Lower leg skin (tissue), 4 donors: ENCODE results near the gene FMO2. TPM values are rescaled to one million over a fixed set of nuclear protein-coding genes. Genes with fewer than 3 reads are reported as not detected.

Source experiments
- DNase-seq, 2 donors: peaks; one replicate each; pipeline ENCODE4 v3.0.0-alpha.2; 2019; ENCODE audit warnings: low spot score in 2 of 2
- H3K4me3 ChIP-seq: fragments of 200-600 bp; sonication (generic); 2 replicates; pipeline ENCODE4 v1.5.1; 2017; ENCODE audit warnings: mild to moderate bottlenecking, low read depth; ENCODE audit not compliant: poor library complexity, severe bottlenecking
- CTCF ChIP-seq, 3 donors: fragments of 450-650 bp; IDR thresholded peaks; one replicate each; pipeline ENCODE4 v1.5.1; 2016; ENCODE audit warnings: antibody characterized with exemption in 3 of 3, mild to moderate bottlenecking in 3 of 3, moderate library complexity in 2 of 3
- POLR2A ChIP-seq, 2 donors: fragments of 450-650 bp; IDR thresholded peaks; one replicate each; pipeline ENCODE4 v1.6.1; 2016 to 2017; ENCODE audit warnings: antibody characterized with exemption in 2 of 2, mild to moderate bottlenecking in 1 of 2, moderate library complexity in 1 of 2
- WGBS, 2 donors: methylation state at CpG; one replicate each; pipeline ENCODE4 v1.1.5; 2018; 5-methylcytosine and 5-hydroxymethylcytosine counted together
- intact Hi-C: fragments of 100-400 bp; cut with DNase I; formaldehyde crosslinking; loops from one replicate; pipeline ENCODE4 v1.15.0; 2023; ENCODE audit warnings: low total_unique reads
- total RNA-seq, 4 donors: library from RNA; depleted of rRNA; stranded (reverse); fragments of >200 nt; gene quantifications; one replicate each; pipeline ENCODE4 v1.1.0, GENCODE V29; 2016

FMO2 gene
- total RNA-seq, 4 donors from 2014 or later = 2.5 to 11.1 (median 9.8) TPM

DNA sequence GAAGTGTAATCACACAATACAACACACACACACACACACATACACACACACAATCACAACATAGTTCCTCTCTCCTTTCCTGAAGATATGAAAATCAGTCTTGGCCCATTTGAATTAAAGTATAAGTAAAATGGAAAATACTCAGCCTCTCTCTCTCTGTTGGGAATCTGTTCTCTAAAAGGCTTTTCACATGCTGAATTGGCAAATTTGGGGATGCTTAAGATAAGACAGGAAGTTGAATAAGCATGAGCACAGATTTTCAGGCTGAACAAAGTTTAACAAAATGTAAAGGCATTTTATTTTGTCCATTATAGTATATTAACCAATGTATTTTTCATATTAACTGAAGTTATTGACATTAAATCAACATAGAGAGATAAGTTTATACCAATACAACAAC, 23.7 kb upstream of the FMO2 start:
- TF ChIP-seq CTCF (IDR thresholded peaks at IDR 0.05) (no peak), POLR2A (IDR thresholded peaks at IDR 0.05) (no peak)
- H3K4me3 ChIP-seq = no peak overlapping the region
- no peak for DNase-seq
- intact Hi-C loops = no loop called here

GRCh38 chr1:171166361-171166760, 18.7 kb upstream of the FMO2 start:
- DNase-seq = no peak
- 65 to 83% methylated on average over 2 of the region's 2 CpGs for WGBS, 2 donors
- no peak overlapping the region for H3K4me3 ChIP-seq
- no peak for TF ChIP-seq CTCF (IDR thresholded peaks at IDR 0.05)
- no peak for TF ChIP-seq POLR2A (IDR thresholded peaks at IDR 0.05)
- intact Hi-C loops = no loop called here

DNA sequence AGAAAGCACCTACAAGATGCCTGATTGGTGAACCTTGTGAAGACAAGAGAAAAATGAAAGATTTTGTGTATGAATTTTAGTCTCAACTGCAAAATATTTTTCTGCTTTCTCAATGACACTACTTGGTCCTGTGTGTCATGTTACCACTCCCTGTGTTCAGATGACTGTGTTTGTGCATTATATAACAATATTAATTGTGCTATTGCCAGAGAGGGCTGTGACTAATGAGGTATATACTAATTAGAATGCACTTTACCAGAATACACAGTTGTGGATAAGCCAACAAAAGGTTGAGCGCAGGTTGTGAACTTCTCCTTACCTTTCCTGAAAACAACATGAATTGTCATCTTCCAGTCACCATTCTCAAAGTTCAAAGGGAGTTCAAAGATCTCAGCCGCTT, 17.3 kb upstream of the FMO2 start:
- intact Hi-C loops = no loop called here
- DNase-seq = no peak
- H3K4me3 ChIP-seq = no peak overlapping the region
- TF ChIP-seq CTCF (IDR thresholded peaks at IDR 0.05) (no peak), POLR2A (IDR thresholded peaks at IDR 0.05) (no peak)
- WGBS, 2 donors = 69 to 76% methylated on average over 2 of the region's 2 CpGs

- DNase-seq = no peak
- H3K4me3 ChIP-seq = no peak overlapping the region
- intact Hi-C loops = no loop called here
- 80 to 90% methylated on average over 2 of the region's 2 CpGs for WGBS, 2 donors
- TF ChIP-seq CTCF (IDR thresholded peaks at IDR 0.05) (no peak), POLR2A (IDR thresholded peaks at IDR 0.05) (no peak)
Measured at GRCh38 chr1:171172471-171172870, 12.6 kb upstream of the FMO2 start.

DNA sequence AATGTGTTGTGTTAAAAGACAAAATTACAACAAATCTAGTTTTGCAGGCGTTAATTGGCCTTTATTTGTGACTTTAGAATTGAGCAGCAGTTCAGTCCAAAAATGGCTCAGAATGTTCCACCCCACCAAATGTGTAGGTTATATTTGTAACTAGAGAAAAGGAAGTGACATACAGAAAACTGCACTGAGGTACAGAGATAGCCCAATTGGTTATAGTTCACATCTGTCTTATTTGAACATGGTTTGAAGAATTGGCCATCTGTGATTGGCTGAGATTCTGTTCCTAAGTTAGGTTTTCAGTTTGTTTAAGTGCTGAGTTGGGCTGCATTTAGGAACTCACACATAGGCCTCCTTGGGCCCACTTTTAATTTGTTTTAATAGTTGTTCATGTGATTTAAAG, 12.0 kb upstream of the FMO2 start:
- 90 to 95% methylated on average over 1 of the region's 1 CpG for WGBS, 2 donors
- H3K4me3 ChIP-seq = no peak overlapping the region
- no peak for DNase-seq
- TF ChIP-seq CTCF (IDR thresholded peaks at IDR 0.05) = no peak
- TF ChIP-seq POLR2A (IDR thresholded peaks at IDR 0.05) = no peak
- intact Hi-C loops = no loop called here

DNA sequence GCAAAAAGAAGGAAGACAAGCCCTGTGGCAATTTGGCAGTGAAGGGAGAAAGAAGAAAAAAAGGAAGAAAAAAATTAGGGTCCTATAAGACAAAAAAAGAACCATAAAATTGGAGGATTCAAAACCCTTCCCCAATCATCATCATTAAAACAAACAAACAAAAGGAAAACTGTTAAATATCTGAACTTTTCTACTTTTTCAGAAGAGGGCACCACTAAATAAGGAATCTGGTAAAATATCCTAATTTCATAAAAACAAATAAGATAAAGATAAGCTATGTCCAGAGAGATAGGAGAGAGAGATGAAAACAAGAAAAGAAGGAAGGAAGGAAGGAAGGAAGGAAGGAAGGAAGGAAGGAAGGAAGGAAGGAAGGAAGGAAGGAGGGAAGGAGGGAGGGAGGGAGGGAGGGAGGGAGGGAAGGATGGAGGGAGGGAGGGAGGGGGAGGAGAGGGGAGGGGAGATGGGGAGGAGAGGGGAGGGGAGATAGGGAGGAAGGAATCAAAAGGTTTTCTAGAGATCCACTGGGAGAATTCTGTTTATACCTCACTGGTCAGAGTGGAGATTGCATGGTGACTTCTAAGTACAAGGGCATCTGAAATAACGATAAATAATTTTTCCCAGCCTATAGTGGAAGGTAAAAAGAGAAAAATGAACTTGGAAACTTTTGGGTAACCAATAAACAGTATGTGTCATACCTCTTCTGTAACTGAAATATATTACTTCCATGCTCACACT, 10.4 kb upstream of the FMO2 start:
- TF ChIP-seq CTCF (IDR thresholded peaks at IDR 0.05) (no peak), POLR2A (IDR thresholded peaks at IDR 0.05) (no peak)
- WGBS, 2 donors = 88 to 91% methylated on average over 1 of the region's 1 CpG
- H3K4me3 ChIP-seq = no peak overlapping the region
- no peak for DNase-seq
- intact Hi-C loops = no loop called here
